ENCODE measurements around the gene GPHN. TPM values are rescaled to one million over a fixed set of nuclear protein-coding genes. Genes with fewer than 3 reads are reported as not detected.

The GPHN gene
- total RNA-seq, 1 donor from 2014 or later = 24.9 TPM

DNA sequence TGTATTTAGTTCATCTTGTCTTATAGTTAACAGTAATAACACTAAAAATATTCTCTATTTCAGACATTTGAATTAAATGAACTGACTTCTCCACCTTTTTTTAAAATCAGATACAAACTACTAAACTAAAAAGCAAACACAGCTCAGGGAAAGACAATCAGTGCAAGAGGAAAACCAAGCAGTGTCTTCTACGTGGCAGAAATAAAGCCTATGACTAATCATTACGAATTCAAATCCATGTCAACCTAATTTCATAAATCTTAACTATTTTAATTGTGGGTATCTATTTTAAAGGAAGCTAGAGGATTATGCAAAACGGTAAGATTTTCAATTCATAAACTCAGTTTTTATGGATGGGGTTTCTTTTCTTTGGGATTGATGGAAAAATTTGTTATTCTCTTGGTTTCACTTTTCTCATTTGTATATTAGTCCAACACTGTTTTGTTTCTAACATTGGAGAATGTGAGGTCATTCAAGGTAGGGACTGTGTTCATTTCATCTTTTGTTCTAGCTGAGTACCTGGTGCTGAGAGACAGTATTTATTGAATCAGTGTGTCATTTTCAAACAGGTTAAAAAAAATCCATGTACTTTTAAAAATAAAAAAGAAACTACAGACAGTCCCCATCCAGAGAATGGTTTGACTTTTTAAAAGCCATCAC, 720.5 kb downstream of the GPHN start:
- Mint-ChIP-seq H3K9me3 (ENCODE audit: low read depth) (no peaks in the 10 kb centered on the region), H3K27me3 (no peaks in the 10 kb centered on the region), H3K4me3 (ENCODE audit: low read depth) (no peak overlapping the region), H3K4me1 (ENCODE audit: low read depth) (peaks cover 2% of the 10 kb centered on the region), H3K36me3 (ENCODE audit: insufficient read depth) (no peaks in the 10 kb centered on the region), H3K27ac (no peak overlapping the region)
- TF ChIP-seq CTCF (IDR thresholded peaks at IDR 0.05; ENCODE audit: unreplicated experiment) = no peak
- no peak for DNase-seq (ENCODE audit: low spot score, unreplicated experiment)

Other genes starting within 250 kb of the GPHN start
- gene CCDC196, start 21.8 kb upstream of the GPHN start, total RNA-seq = not detected in 2 replicates

Data from progenitor cell of endocrine pancreas (in vitro differentiated cells).